HG02981 (cell line): ENCODE data around the gene LMO3.
"Not testable (repeated sequence)": the region's sequence is repeated elsewhere in the genome, so short reads cannot be mapped to it uniquely, and the experiment has no call there.

ENCODE experiments used
- ATAC-seq: cut with Tn5 transposase; IDR thresholded peaks from one replicate; pipeline ENCODE4 v1.9.1; 2021; ENCODE audit warnings: mild to moderate bottlenecking, moderate library complexity; ENCODE audit not compliant: unreplicated experiment

LMO3 gene

GRCh38 chr12:16553457-16553856, 52.5 kb downstream of the LMO3 start:
- no peak for ATAC-seq

- no peak for ATAC-seq
These were observed 53.7 kb downstream of the LMO3 start for GRCh38 chr12:16552301-16552700.

GRCh38 chr12:16545836-16546235, 60.1 kb downstream of the LMO3 start:
- ATAC-seq, result no peak

- no peak for ATAC-seq
These were observed 63.4 kb downstream of the LMO3 start for GRCh38 chr12:16542586-16542985.

- not testable (repeated sequence) for ATAC-seq
These were observed 68.3 kb downstream of the LMO3 start for GRCh38 chr12:16537652-16538051.

GRCh38 chr12:16531621-16532020, 74.3 kb downstream of the LMO3 start:
- no peak for ATAC-seq

- ATAC-seq, result no peak
These were observed 75.6 kb downstream of the LMO3 start for GRCh38 chr12:16530268-16530850.

- no peak for ATAC-seq
These were observed 79.3 kb downstream of the LMO3 start for GRCh38 chr12:16526693-16527092.

GRCh38 chr12:16524378-16524777, 81.6 kb downstream of the LMO3 start:
- ATAC-seq, result no peak

GRCh38 chr12:16523951-16524331, 82.0 kb downstream of the LMO3 start:
- ATAC-seq, result no peak

- no peak for ATAC-seq
These were observed 82.5 kb downstream of the LMO3 start for GRCh38 chr12:16523284-16523950.

- ATAC-seq, result no peak
These were observed 85.6 kb downstream of the LMO3 start for GRCh38 chr12:16520328-16520727.

GRCh38 chr12:16515666-16516065, 90.3 kb downstream of the LMO3 start:
- ATAC-seq, result no peak

- no peak for ATAC-seq
These were observed 92.7 kb downstream of the LMO3 start for GRCh38 chr12:16513231-16513630.

- ATAC-seq, result no peak
These were observed 96.6 kb downstream of the LMO3 start for GRCh38 chr12:16509411-16509810.

- no peak for ATAC-seq
These were observed 99.6 kb downstream of the LMO3 start for GRCh38 chr12:16506394-16506793.

GRCh38 chr12:16504200-16504599, 101.8 kb downstream of the LMO3 start:
- no peak for ATAC-seq

GRCh38 chr12:16499611-16500010, 106.4 kb downstream of the LMO3 start:
- ATAC-seq, result no peak
